CD4-positive, alpha-beta T cell treated with Interleukin-17A for 1 hour (primary cell): ENCODE data around the gene SLC2A13.

Experiments used
- DNase-seq: peaks from one replicate; pipeline ENCODE4 v3.0.0-alpha.2; 2020

SLC2A13 gene

GRCh38 chr12:39990122-39991101 is 115.5 kb downstream of the SLC2A13 start:
- DNase-seq: peak; percentile 57

GRCh38 chr12:39989501-39989900 is 116.4 kb downstream of the SLC2A13 start:
- DNase-seq: no peak

- no peak for DNase-seq
These were observed 117.3 kb downstream of the SLC2A13 start for GRCh38 chr12:39988574-39988973.

GRCh38 chr12:39986674-39987073 is 119.2 kb downstream of the SLC2A13 start:
- DNase-seq: no peak

- no peak for DNase-seq
These were observed 121.2 kb downstream of the SLC2A13 start for GRCh38 chr12:39984670-39985069.

- DNase-seq: no peak
These were observed 130.4 kb downstream of the SLC2A13 start for GRCh38 chr12:39975374-39975918.

- no peak for DNase-seq
These were observed 133.8 kb downstream of the SLC2A13 start for GRCh38 chr12:39972119-39972518.

GRCh38 chr12:39971348-39971747 is 134.5 kb downstream of the SLC2A13 start:
- no peak for DNase-seq

- DNase-seq: no peak
These were observed 139.2 kb downstream of the SLC2A13 start for GRCh38 chr12:39966721-39967120.

- DNase-seq: no peak
These were observed 139.6 kb downstream of the SLC2A13 start for GRCh38 chr12:39966256-39966655.

GRCh38 chr12:39959467-39959866 is 146.4 kb downstream of the SLC2A13 start:
- no peak for DNase-seq

- no peak for DNase-seq
These were observed 146.8 kb downstream of the SLC2A13 start for GRCh38 chr12:39959031-39959430.

GRCh38 chr12:39958377-39958776 is 147.5 kb downstream of the SLC2A13 start:
- DNase-seq: no peak

GRCh38 chr12:39956725-39957124 is 149.2 kb downstream of the SLC2A13 start:
- DNase-seq: no peak

GRCh38 chr12:39946361-39947280 is 159.3 kb downstream of the SLC2A13 start:
- no peak for DNase-seq

- DNase-seq: no peak
These were observed 168.8 kb downstream of the SLC2A13 start for GRCh38 chr12:39937119-39937518.

- DNase-seq: no peak
These were observed 170.0 kb downstream of the SLC2A13 start for GRCh38 chr12:39935839-39936238.

GRCh38 chr12:39935275-39935674 is 170.6 kb downstream of the SLC2A13 start:
- no peak for DNase-seq

GRCh38 chr12:39931857-39932256 is 174.0 kb downstream of the SLC2A13 start:
- no peak for DNase-seq

- DNase-seq: no peak
These were observed 174.7 kb downstream of the SLC2A13 start for GRCh38 chr12:39931231-39931630.

- no peak for DNase-seq
These were observed 175.8 kb downstream of the SLC2A13 start for GRCh38 chr12:39930101-39930500.

- no peak for DNase-seq
These were observed 177.5 kb downstream of the SLC2A13 start for GRCh38 chr12:39928181-39928899.

GRCh38 chr12:39923364-39923763 is 182.5 kb downstream of the SLC2A13 start:
- no peak for DNase-seq
